IPS DF 4.7 (cell line): Measurements from ENCODE around the gene CIC.

Experiments
- DNase-seq: peaks from one replicate; pipeline ENCODE4 v3.0.0-alpha.2; 2013; ENCODE audit warnings: low spot score; ENCODE audit errors: extremely low read depth

CIC gene

GRCh38 chr19:42268704-42269477 is at the start of gene CIC:
Gene CIC (plus strand): TSS chr19:42269252. CDS start chr19:42271784, 2,532 bp downstream.
- peak; percentile 100 for DNase-seq

DNA sequence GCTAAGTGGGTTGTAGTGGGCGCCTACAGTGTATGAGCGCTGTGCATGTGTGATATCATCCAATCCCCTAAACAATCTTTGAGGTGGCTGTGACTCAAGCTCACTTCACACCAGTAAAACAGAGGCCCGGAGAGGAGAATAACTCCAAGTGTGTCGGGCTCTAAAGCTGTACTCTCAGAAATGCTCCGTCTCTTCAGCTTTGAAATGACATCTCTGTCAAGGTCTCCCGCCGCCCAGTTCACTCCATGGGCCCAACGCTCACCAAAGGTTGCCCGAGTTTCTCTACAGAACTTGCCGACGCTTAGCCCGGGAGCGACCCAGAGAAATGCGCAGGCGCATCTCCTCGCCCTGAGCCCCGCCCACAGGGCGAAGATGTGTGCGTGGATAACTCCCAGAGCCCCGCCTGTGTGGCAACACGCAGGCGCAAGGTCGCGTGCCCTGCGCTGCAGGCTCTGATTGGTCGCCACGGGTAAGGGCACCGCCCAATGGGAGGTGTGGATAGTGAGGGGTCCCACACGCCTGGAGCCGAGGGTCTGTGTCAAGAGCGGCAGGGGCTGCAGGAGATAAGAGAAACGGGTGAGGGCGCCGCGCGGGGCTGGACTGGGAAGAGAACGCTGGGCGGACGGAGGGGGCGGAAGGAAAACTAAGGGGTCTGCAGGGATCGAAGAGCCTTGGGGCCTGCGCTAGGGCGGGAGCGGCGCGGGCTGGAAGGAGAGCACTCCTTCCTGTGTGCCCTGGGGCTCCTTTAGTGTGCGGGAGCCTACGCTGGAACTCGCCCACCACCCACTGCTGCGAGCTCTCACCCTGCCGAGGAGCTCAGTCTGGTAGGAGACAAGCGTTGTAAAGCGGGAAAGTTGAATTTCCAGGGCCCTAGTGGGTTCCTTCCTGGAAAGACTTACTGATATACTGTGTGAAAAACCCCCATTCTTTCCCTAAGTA is 49.0 kb upstream of the CIC start, which contains the start of gene ZNF526:
Gene ZNF526 (plus strand): TSS at position 501 of the 939 bp plus-strand sequence. CDS start 4,092 bp downstream, outside the sequence.
- peak; percentile 97 for DNase-seq

- DNase-seq = no peak
Measured at GRCh38 chr19:42220751-42221097, 48.3 kb upstream of the CIC start.

GRCh38 chr19:42224940-42225717 is 43.9 kb upstream of the CIC start:
- no peak for DNase-seq

DNA sequence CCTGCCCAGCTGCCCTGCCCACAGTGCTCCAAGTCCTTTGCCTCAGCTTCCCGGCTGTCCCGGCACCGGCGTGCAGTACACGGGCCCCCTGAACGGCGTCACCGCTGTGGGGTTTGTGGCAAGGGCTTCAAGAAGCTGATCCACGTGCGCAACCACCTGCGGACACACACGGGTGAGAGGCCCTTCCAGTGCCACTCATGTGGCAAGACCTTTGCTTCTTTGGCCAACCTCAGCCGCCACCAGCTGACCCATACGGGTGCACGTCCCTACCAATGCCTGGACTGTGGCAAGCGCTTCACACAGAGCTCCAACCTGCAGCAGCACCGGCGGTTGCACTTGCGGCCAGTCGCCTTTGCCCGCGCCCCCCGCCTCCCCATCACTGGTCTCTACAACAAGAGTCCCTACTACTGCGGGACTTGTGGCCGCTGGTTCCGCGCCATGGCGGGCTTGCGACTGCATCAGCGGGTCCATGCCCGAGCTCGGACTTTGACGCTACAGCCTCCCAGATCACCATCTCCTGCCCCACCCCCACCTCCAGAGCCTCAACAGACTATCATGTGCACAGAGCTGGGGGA is 43.2 kb upstream of the CIC start:
- no peak for DNase-seq

- no peak for DNase-seq
Measured at GRCh38 chr19:42226886-42227285, 42.2 kb upstream of the CIC start.

GRCh38 chr19:42228641-42229040 is 40.4 kb upstream of the CIC start:
- DNase-seq = no peak

GRCh38 chr19:42229301-42229854 is 39.7 kb upstream of the CIC start:
- DNase-seq = no peak

GRCh38 chr19:42229855-42230351 is 39.1 kb upstream of the CIC start:
- DNase-seq = no peak

DNA sequence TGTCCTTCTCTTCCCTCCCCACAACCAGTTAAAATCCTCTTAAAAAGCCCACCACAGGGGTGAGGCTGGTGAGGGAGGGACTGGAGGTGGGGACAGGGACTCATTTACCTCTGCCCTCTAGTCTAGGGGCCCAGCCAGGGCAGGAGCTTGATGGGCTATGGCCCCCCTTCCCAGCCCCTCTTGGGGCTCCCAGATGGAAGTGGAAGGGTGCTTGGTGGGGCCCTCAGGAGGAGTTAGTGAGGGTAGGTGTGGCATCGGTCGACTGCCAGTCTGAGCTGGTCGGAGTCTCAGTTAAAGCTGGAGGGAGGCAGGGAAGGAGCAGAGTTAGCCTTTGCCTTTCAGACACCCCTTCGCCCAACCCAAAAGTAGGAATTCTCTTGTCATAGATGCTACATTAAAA is 38.5 kb upstream of the CIC start:
- DNase-seq = no peak

- DNase-seq = no peak
Measured at GRCh38 chr19:42232435-42232834, 36.6 kb upstream of the CIC start.

DNA sequence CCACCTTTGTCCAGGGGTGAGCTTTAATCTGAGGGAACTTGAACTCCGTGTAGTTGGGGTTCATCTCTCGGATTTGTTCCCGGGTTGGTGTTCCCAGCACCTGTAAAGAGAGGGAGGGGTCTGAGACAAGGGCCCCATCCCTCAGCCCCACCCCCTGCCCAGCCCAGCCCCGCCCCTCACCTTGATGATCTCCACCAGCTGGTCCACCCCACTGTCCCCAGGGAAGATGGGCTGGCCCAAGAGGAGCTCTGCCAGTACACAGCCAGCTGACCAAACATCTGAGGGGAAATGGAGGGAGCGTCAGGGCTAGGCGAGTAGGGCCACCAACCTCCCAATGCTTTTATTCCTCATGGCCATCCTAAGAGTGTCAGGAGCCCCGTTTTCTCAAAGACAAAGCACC is 35.9 kb upstream of the CIC start:
- DNase-seq = no peak

GRCh38 chr19:42233678-42234292 is 35.3 kb upstream of the CIC start:
- no peak for DNase-seq

GRCh38 chr19:42234364-42234763 is 34.7 kb upstream of the CIC start:
- no peak for DNase-seq

GRCh38 chr19:42235181-42235580 is 33.9 kb upstream of the CIC start:
- no peak for DNase-seq

GRCh38 chr19:42239544-42240220 is 29.4 kb upstream of the CIC start:
- DNase-seq = no peak

- no peak for DNase-seq
Measured at GRCh38 chr19:42241279-42241678, 27.8 kb upstream of the CIC start.

- DNase-seq = no peak
Measured at GRCh38 chr19:42242069-42242511, 27.0 kb upstream of the CIC start.
